Fibroblast of peridontal ligament (primary cell): ENCODE data around the gene SOCS6.
"Not testable (repeated sequence)": the region's sequence is repeated elsewhere in the genome, so short reads cannot be mapped to it uniquely, and the experiment has no call there.

Source experiments
- DNase-seq: peaks from one replicate; pipeline ENCODE4 v3.0.0-alpha.2; 2010; ENCODE audit errors: extremely low read depth

The SOCS6 gene

GRCh38 chr18:70322928-70323327, 34.1 kb downstream of the SOCS6 start:
- DNase-seq, result peak; percentile 58

GRCh38 chr18:70324897-70325296, 36.1 kb downstream of the SOCS6 start:
- no peak for DNase-seq

- DNase-seq, result no peak
Measured at GRCh38 chr18:70326255-70326654, 37.4 kb downstream of the SOCS6 start.

GRCh38 chr18:70328169-70328568, 39.3 kb downstream of the SOCS6 start:
- no peak for DNase-seq

GRCh38 chr18:70329071-70329470, 40.2 kb downstream of the SOCS6 start:
- DNase-seq, result peak; percentile 40

- DNase-seq, result no peak
Measured at GRCh38 chr18:70330887-70331286, 42.0 kb downstream of the SOCS6 start.

- DNase-seq, result no peak
Measured at GRCh38 chr18:70331456-70332097, 42.7 kb downstream of the SOCS6 start.

- DNase-seq, result peak; percentile 51
Measured at GRCh38 chr18:70332694-70333093, 43.8 kb downstream of the SOCS6 start.

GRCh38 chr18:70333316-70333715, 44.5 kb downstream of the SOCS6 start:
- no peak for DNase-seq

GRCh38 chr18:70333757-70334156, 44.9 kb downstream of the SOCS6 start:
- DNase-seq, result peak; percentile 99

GRCh38 chr18:70334264-70334663, 45.4 kb downstream of the SOCS6 start:
- no peak for DNase-seq

- DNase-seq, result peak; percentile 19
Measured at GRCh38 chr18:70334728-70335329, 46.0 kb downstream of the SOCS6 start.

- no peak for DNase-seq
Measured at GRCh38 chr18:70335892-70336726, 47.3 kb downstream of the SOCS6 start.

- peak; percentile 86 for DNase-seq
Measured at GRCh38 chr18:70337139-70337972, 48.5 kb downstream of the SOCS6 start.

GRCh38 chr18:70338890-70339289, 50.0 kb downstream of the SOCS6 start:
- no peak for DNase-seq

- no peak for DNase-seq
Measured at GRCh38 chr18:70339915-70340314, 51.1 kb downstream of the SOCS6 start.

- DNase-seq, result not testable (repeated sequence)
Measured at GRCh38 chr18:70348481-70348880, 59.6 kb downstream of the SOCS6 start.

- DNase-seq, result no peak
Measured at GRCh38 chr18:70349316-70349715, 60.5 kb downstream of the SOCS6 start.

GRCh38 chr18:70354080-70354479, 65.2 kb downstream of the SOCS6 start:
- no peak for DNase-seq

- DNase-seq, result no peak
Measured at GRCh38 chr18:70354771-70355170, 65.9 kb downstream of the SOCS6 start.

GRCh38 chr18:70355620-70356385, 67.0 kb downstream of the SOCS6 start:
- DNase-seq, result no peak
